Gastrocnemius medialis (tissue), 4 donors: ENCODE data around the gene ITGB7.

ENCODE experiments used
- CTCF ChIP-seq, 5 experiments: fragments of 450-650 bp in 3 of 5; fragments of 200-600 bp in 2 of 5; sonication (generic) in 2 of 5; IDR thresholded peaks in 4 of 5; conservative IDR thresholded peaks in 1 of 5; 1 replicate in 4 of 5; 2 replicates in 1 of 5; pipeline ENCODE4 v1.5.1; 2016 to 2019; ENCODE audit warnings: antibody characterized with exemption in 5 of 5, mild to moderate bottlenecking in 3 of 5, moderate library complexity in 3 of 5
- POLR2A ChIP-seq, 2 donors: fragments of 450-650 bp; IDR thresholded peaks; one replicate each; pipeline ENCODE4 v1.6.1; 2017; ENCODE audit warnings: antibody characterized with exemption in 2 of 2, mild to moderate bottlenecking in 2 of 2, moderate library complexity in 2 of 2

- TF ChIP-seq CTCF (IDR thresholded peaks at IDR 0.05 in 4 of 5, conservative IDR thresholded peaks at IDR 0.05 in 1 of 5) (no peak), POLR2A (IDR thresholded peaks at IDR 0.05) (no peak)
Measured at GRCh38 chr12:53145383-53146260, 61.4 kb downstream of the ITGB7 start.
